Fibroblast of the aortic adventitia (primary cell): Measurements from ENCODE around the gene SUCLG2. TPM values are rescaled to one million over a fixed set of nuclear protein-coding genes. Genes with fewer than 3 reads are reported as not detected.

Source experiments
- DNase-seq: peaks from one replicate; pipeline ENCODE4 v3.0.0-alpha.2; 2010; ENCODE audit warnings: low read depth
- H3K4me3 ChIP-seq: 2 replicates; pipeline ENCODE4 v1.5.1; 2011; ENCODE audit warnings: low read depth, mild to moderate bottlenecking, control low read depth, low read length, moderate library complexity
- CTCF ChIP-seq: IDR thresholded peaks from 2 replicates; pipeline ENCODE4 v1.5.1; 2011; ENCODE audit warnings: mild to moderate bottlenecking, low read length, control low read depth, inconsistent platforms; ENCODE audit not compliant: insufficient read depth
- total RNA-seq: library from RNA; depleted of rRNA; stranded (reverse); fragments of >200 nt; gene quantifications from 2 replicates; pipeline ENCODE4 v1.2.3, GENCODE V29; 2012; ENCODE audit warnings: low replicate concordance

SUCLG2 gene
- total RNA-seq, 1 donor: 73.9 TPM

GRCh38 chr3:67463656-67464055 is 190.8 kb downstream of the SUCLG2 start:
- no peak for DNase-seq
- TF ChIP-seq CTCF: no peak
- no peak overlapping the region for H3K4me3 ChIP-seq

GRCh38 chr3:67462187-67462586 is 192.2 kb downstream of the SUCLG2 start:
- no peak for TF ChIP-seq CTCF
- no peak for DNase-seq
- no peak overlapping the region for H3K4me3 ChIP-seq

GRCh38 chr3:67461667-67462142 is 192.7 kb downstream of the SUCLG2 start:
- TF ChIP-seq CTCF: no peak
- peak; percentile 37 for DNase-seq
- no peak overlapping the region for H3K4me3 ChIP-seq

- no peak for DNase-seq
- H3K4me3 ChIP-seq: no peak overlapping the region
- no peak for TF ChIP-seq CTCF
Measured at GRCh38 chr3:67460841-67461510, 193.4 kb downstream of the SUCLG2 start.

GRCh38 chr3:67459796-67460195 is 194.6 kb downstream of the SUCLG2 start:
- DNase-seq: no peak
- no peak for TF ChIP-seq CTCF
- no peak overlapping the region for H3K4me3 ChIP-seq

- DNase-seq: no peak
- TF ChIP-seq CTCF: no peak
- H3K4me3 ChIP-seq: no peak overlapping the region
Measured at GRCh38 chr3:67458896-67459530, 195.4 kb downstream of the SUCLG2 start.

- DNase-seq: no peak
- H3K4me3 ChIP-seq: no peak overlapping the region
- no peak for TF ChIP-seq CTCF
Measured at GRCh38 chr3:67458408-67458807, 196.0 kb downstream of the SUCLG2 start.
